ENCODE results near the gene WDR53.
"Not testable (repeated sequence)": the region's sequence is repeated elsewhere in the genome, so short reads cannot be mapped to it uniquely, and the experiment has no call there.

- not testable (repeated sequence) for TF ChIP-seq CTCF (IDR thresholded peaks at IDR 0.05); TCF7L2 (IDR thresholded peaks at IDR 0.05; ENCODE audit: low read depth, low read length); POLR2AphosphoS5 (IDR thresholded peaks at IDR 0.05; ENCODE audit: low read depth, low read length)
Measured at GRCh38 chr3:196549312-196549711, 19.0 kb downstream of the WDR53 start.
